Esophagus squamous epithelium (tissue), 4 donors: ENCODE measurements around the gene IGLL1.

Source experiments
- POLR2A ChIP-seq, 4 donors: fragments of 450-650 bp; IDR thresholded peaks; one replicate each; pipeline ENCODE4 v1.6.1; 2017; ENCODE audit warnings: antibody characterized with exemption in 4 of 4, mild to moderate bottlenecking in 4 of 4, moderate library complexity in 3 of 4
- TF ChIP-seq, protein P1 (sequence below), 6 experiments: fragments of 450-650 bp in 4 of 6; fragments of 200-600 bp in 2 of 6; sonication (generic) in 2 of 6; IDR thresholded peaks; one replicate each; pipeline ENCODE4 v1.5.1; 2016 to 2019; ENCODE audit warnings: antibody characterized with exemption in 6 of 6, mild to moderate bottlenecking in 4 of 6, moderate library complexity in 4 of 6

DNA sequence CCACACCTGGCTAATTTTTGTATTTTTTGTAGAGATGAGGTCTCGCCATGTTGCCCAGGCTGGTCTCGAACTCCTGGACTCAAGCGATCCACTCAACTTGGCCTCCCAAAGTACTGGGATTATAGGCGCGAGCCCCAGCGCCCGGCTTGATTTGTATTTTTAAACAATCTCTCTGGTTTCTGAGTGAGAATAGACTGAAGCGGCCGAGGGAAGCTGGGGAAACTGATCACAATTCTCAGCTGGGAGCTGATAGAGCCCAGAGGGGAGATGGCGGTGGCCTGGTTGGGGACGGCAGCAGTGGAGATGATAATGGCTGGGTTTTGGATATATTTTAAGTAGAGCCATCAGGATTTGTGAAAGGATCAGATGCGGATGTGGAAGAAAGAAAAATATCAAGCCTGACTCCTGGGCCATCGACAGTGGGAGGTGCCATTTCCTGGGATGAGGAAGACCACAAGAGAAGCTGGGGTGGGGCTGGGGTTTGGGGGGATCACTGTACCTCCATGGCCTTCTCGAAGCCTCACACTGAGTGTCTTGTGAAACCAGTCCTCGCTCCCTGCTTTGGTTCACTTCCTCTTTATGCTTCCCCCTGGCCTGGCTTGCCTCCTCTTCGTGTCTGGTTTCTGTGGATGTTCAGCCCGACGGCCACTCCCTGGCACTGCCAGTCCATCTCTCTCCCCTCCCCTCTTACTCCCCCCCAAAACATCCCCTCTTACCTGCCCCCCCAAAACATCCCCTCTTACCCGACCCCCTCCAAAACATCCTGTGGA is 51.9 kb downstream of the IGLL1 start:
- no peak for TF ChIP-seq POLR2A (IDR thresholded peaks at IDR 0.05)
- TF ChIP-seq, protein P1, sequence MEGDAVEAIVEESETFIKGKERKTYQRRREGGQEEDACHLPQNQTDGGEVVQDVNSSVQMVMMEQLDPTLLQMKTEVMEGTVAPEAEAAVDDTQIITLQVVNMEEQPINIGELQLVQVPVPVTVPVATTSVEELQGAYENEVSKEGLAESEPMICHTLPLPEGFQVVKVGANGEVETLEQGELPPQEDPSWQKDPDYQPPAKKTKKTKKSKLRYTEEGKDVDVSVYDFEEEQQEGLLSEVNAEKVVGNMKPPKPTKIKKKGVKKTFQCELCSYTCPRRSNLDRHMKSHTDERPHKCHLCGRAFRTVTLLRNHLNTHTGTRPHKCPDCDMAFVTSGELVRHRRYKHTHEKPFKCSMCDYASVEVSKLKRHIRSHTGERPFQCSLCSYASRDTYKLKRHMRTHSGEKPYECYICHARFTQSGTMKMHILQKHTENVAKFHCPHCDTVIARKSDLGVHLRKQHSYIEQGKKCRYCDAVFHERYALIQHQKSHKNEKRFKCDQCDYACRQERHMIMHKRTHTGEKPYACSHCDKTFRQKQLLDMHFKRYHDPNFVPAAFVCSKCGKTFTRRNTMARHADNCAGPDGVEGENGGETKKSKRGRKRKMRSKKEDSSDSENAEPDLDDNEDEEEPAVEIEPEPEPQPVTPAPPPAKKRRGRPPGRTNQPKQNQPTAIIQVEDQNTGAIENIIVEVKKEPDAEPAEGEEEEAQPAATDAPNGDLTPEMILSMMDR (IDR thresholded peaks at IDR 0.05), result no peak
